GM12878 (cell line): ENCODE results near the gene LHB. TPM values are rescaled to one million over a fixed set of nuclear protein-coding genes. Genes with fewer than 3 reads are reported as not detected.

Experiments used
- ATAC-seq: fragments of 200-7000 bp; cut with Tn5 transposase; 3 replicates; pipeline ENCODE4 v1.9.1; 2020; ENCODE audit warnings: mild to moderate bottlenecking, moderate library complexity
- BruUV-seq: library from RNA; stranded (reverse); fragments of 400-500 nt; replicated peaks from 2 replicates; lab custom pipeline; 2021; lab: Mats Ljungman, UMichigan
- CTCF ChIA-PET: fragments of 300-600 bp; sonication (Branson Sonifier 250); formaldehyde crosslinking; extraction: SDS; loops from one replicate; lab custom pipeline; 2021; ENCODE audit warnings: inconsistent platforms; lab: Yijun Ruan, JAX
- POLR2A ChIA-PET: fragments of 350-600 bp; formaldehyde crosslinking; extraction: SDS; loops from one replicate; lab custom pipeline; 2021; ENCODE audit warnings: inconsistent platforms; lab: Charles Lee
- RAD21 ChIA-PET: fragments of 300-600 bp; sonication (Branson Sonifier 250); formaldehyde crosslinking; loops from one replicate; lab custom pipeline; 2023; ENCODE audit warnings: antibody characterized with exemption; ENCODE audit not compliant: unreplicated experiment; lab: Charles Lee
- SMC1A ChIA-PET: fragments of 300-600 bp; sonication (Branson Sonifier 250); formaldehyde crosslinking; loops from one replicate; lab custom pipeline; 2023; ENCODE audit not compliant: unreplicated experiment, uncharacterized antibody; lab: Charles Lee
- DNase-seq: peaks from one replicate; pipeline ENCODE4 v3.0.0-alpha.2; 2011; ENCODE audit warnings: low read depth, low spot score
- FAIRE-seq: peaks from 3 replicates; lab custom pipeline; 2011; peaks lifted over from hg19 to GRCh38; lab: Jason Lieb, UNC
- H2AFZ ChIP-seq: 2 replicates; pipeline ENCODE4 v1.6.0; 2011; ENCODE audit warnings: low read depth, low read length, control low read depth; ENCODE audit not compliant: control insufficient read depth
- H3K27ac ChIP-seq: 2 replicates; pipeline ENCODE4 v1.5.1; 2011; ENCODE audit warnings: control low read depth; ENCODE audit not compliant: control insufficient read depth, insufficient read depth
- H3K27me3 ChIP-seq, 2 experiments: replicated peaks in 1 of 2; 2 replicates each; pipeline versions ENCODE4 v1.6.0 to v1.6.1; 2011; ENCODE audit warnings: low read length in 1 of 2; ENCODE audit not compliant: control insufficient read depth in 2 of 2, insufficient read depth in 2 of 2
- H3K36me3 ChIP-seq, 2 experiments: 2 replicates each; pipeline ENCODE4 v1.5.1; 2011; ENCODE audit warnings: low read length in 1 of 2; ENCODE audit not compliant: control insufficient read depth in 2 of 2, insufficient read depth in 2 of 2
- H3K4me1 ChIP-seq: 2 replicates; pipeline ENCODE4 v1.6.1; 2011; ENCODE audit warnings: mild to moderate bottlenecking, low read length, moderate library complexity, mixed read lengths; ENCODE audit not compliant: control insufficient read depth, insufficient read depth
- H3K4me2 ChIP-seq: 2 replicates; pipeline ENCODE4 v1.6.0; 2011; ENCODE audit warnings: control low read depth; ENCODE audit not compliant: control insufficient read depth, insufficient read depth
- H3K4me3 ChIP-seq: fragments of 200-600 bp; sonication (generic); 2 replicates; pipeline ENCODE4 v1.5.1; 2016
- H3K79me2 ChIP-seq: 2 replicates; pipeline ENCODE4 v1.6.0; 2011; ENCODE audit warnings: low read length; ENCODE audit not compliant: control insufficient read depth, insufficient read depth
- H3K9ac ChIP-seq: 2 replicates; pipeline ENCODE4 v1.8.0; 2011; ENCODE audit warnings: low read length, control low read depth, mixed read lengths; ENCODE audit not compliant: control insufficient read depth, insufficient read depth
- H3K9me3 ChIP-seq: replicated peaks from 3 replicates; pipeline ENCODE4 v1.5.1; 2011; ENCODE audit warnings: mild to moderate bottlenecking, low read length; ENCODE audit not compliant: control insufficient read depth, insufficient read depth
- H4K20me1 ChIP-seq: 2 replicates; pipeline ENCODE4 v1.6.0; 2011; ENCODE audit not compliant: control insufficient read depth, insufficient read depth
- CHD4 ChIP-seq: fragments of 200-600 bp; sonication (generic); IDR thresholded peaks from 2 replicates; pipeline ENCODE4 v1.6.1; 2016; ENCODE audit warnings: mild to moderate bottlenecking
- HCFC1 ChIP-seq: fragments of 150-350 bp; IDR thresholded peaks from 2 replicates; pipeline ENCODE4 v1.6.1; 2014; ENCODE audit warnings: low read length
- LARP7 ChIP-seq: fragments of 450-650 bp; IDR thresholded peaks from 2 replicates; pipeline ENCODE4 v1.6.1; 2017; ENCODE audit warnings: mild to moderate bottlenecking
- NBN ChIP-seq: fragments of 450-650 bp; IDR thresholded peaks from 2 replicates; pipeline ENCODE4 v1.6.1; 2016
- RAD21 ChIP-seq: IDR thresholded peaks from 2 replicates; pipeline ENCODE4 v1.6.1; 2011; ENCODE audit warnings: mild to moderate bottlenecking, low read depth, low read length, moderate library complexity; ENCODE audit not compliant: insufficient read depth
- RFX5 ChIP-seq: IDR thresholded peaks from 2 replicates; pipeline ENCODE4 v1.6.1; 2011; ENCODE audit warnings: low read depth, low read length, improper control_type of control experiment
- ZNF24 ChIP-seq: fragments of 450-650 bp; IDR thresholded peaks from 2 replicates; pipeline ENCODE4 v1.6.1; 2017; ENCODE audit warnings: antibody characterized with exemption, mild to moderate bottlenecking
- ZNF687 ChIP-seq: fragments of 450-650 bp; IDR thresholded peaks from 2 replicates; pipeline ENCODE4 v1.6.1; 2017; ENCODE audit warnings: mild to moderate bottlenecking, moderate library complexity
- WGBS: methylation state at CpG from one replicate; pipeline ENCODE4 v1.1.6; 2016; ENCODE audit warnings: low lambda C conversion rate; ENCODE audit not compliant: insufficient replicate concordance, insufficient coverage; ENCODE audit errors: missing lambda C conversion rate; 5-methylcytosine and 5-hydroxymethylcytosine counted together
- in situ Hi-C: fragments of 300-500 bp; cut with MboI; formaldehyde crosslinking; loops from 9 replicates; pipeline ENCODE4 v1.14.3; 2018; ENCODE audit warnings: mixed read lengths
- intact Hi-C: fragments of 100-400 bp; cut with micrococcal nuclease; formaldehyde crosslinking; loops from one replicate; pipeline ENCODE4 v1.14.2; 2022; ENCODE audit not compliant: unreplicated experiment
- polyA plus RNA-seq, 11 experiments: library from polyadenylated mRNA; depleted of rRNA in 4 of 11; unstranded in 6 of 11; stranded (reverse) in 5 of 11; fragments of >200 nt; fragmentation: Nextera tagmentation in 4 of 11; fragmentation: Illumina TruSeq in 1 of 11; extraction: Ambion mirVana in 4 of 11; extraction: Trizol in 1 of 11; gene quantifications; 1 replicate in 1 of 11; 2 replicates in 10 of 11; pipeline versions ENCODE4 v1.2.1 to v1.2.3, GENCODE V29; 2011 to 2016; ENCODE audit warnings: inconsistent platforms in 2 of 11, missing spikeins in 2 of 11, low read depth in 1 of 11
- total RNA-seq, 4 experiments: library from RNA; depleted of rRNA in 3 of 4; stranded (reverse); fragments of >200 nt in 3 of 4; fragmentation: Illumina TruSeq in 1 of 4; extraction: Trizol in 1 of 4; gene quantifications; 2 replicates each; pipeline versions ENCODE4 v1.2.1 to v1.2.3, GENCODE V29; 2013 to 2021

LHB gene
- total and polyA plus RNA-seq, 10 of the 15 experiments (the other 5 are each of a cell fraction or from before 2014, with no cell fraction given): 0.20 to 0.72 (median 0.46) TPM; not detected in 5

- Histone ChIP-seq H3K27ac (0 out of 2 replicates have a peak overlapping the region, but pooled peaks have one; percentile 13), H3K4me2 (no peak overlapping the region), H2AFZ (no peak overlapping the region), H3K9me3 (no peaks in the 10 kb centered on the region), H4K20me1 (no peaks in the 10 kb centered on the region), H3K79me2 (peaks cover 20% of the 10 kb centered on the region), H3K9ac (no peak overlapping the region), H3K4me1 (peaks cover 17% of the 10 kb centered on the region), H3K4me3 (no peak overlapping the region), H3K27me3 (no peaks in the 10 kb centered on the region), H3K36me3 (peaks cover 5 to 38% of the 10 kb centered on the region in 2 experiments)
- intact Hi-C loops: loop anchor here (2.0 kb wide), 2 partner anchors 127 to 181 kb away; no protein-coding TSS in a partner anchor
- SMC1A ChIA-PET: interaction anchor here (0.8 to 2.9 kb wide), 18 partner anchors 8 to 295 kb away, joined by 3 to 22 read pairs (median 5); partner anchors contain the start of genes BAX, DHDH, GYS1 and HSD17B14
- no peak for ATAC-seq
- in situ Hi-C loops: loop anchor here (5.0 kb wide), 1 partner anchor 173 kb away; no protein-coding TSS in a partner anchor
- 80% methylated on average over 23 of the region's 23 CpGs for WGBS
- TF ChIP-seq CHD4 (no peak), RFX5 (no peak), ZNF687 (no peak), RAD21 (no peak), LARP7 (no peak), NBN (no peak), HCFC1 (no peak), ZNF24 (no peak)
- no peak for FAIRE-seq
- POLR2A ChIA-PET: interaction anchor here (0.6 to 1.4 kb wide), 12 partner anchors 8 to 344 kb away, joined by 3 to 7 read pairs (median 4); partner anchors contain the start of genes CA11, HSD17B14 and RUVBL2
- RAD21 ChIA-PET: interaction anchor here (0.6 to 2.9 kb wide), 22 partner anchors 16 to 615 kb away, joined by 3 to 28 read pairs (median 4); partner anchors contain the start of genes CA11, GYS1, HSD17B14 and NUCB1
- DNase-seq: no peak
- BruUV-seq: no TSS peak
- CTCF ChIA-PET: interaction anchor here (0.6 to 6.1 kb wide), 35 partner anchors 8 to 325 kb away, joined by 3 to 113 read pairs (median 4); partner anchors contain the start of genes BAX, DHDH, GYS1 and HSD17B14
These were observed 46.6 kb downstream of the LHB start for GRCh38 chr19:48970139-48970766.
